GM23248 (cell line): ENCODE data around the gene BPGM. TPM values are rescaled to one million over a fixed set of nuclear protein-coding genes. Genes with fewer than 3 reads are reported as not detected.
A peak's percentile ranks its signal among the peaks of the same experiment; 100 is the strongest.

Experiments used
- DNase-seq: peaks from one replicate; pipeline ENCODE4 v3.0.0-alpha.2; 2015
- H2AFZ ChIP-seq: fragments of 200-600 bp; sonication (generic); 2 replicates; pipeline ENCODE4 v1.6.1; 2016; ENCODE audit warnings: antibody characterized with exemption
- H3F3A ChIP-seq: fragments of 200-600 bp; sonication (generic); 2 replicates; pipeline ENCODE4 v1.6.1; 2016; ENCODE audit warnings: mild to moderate bottlenecking, antibody characterized with exemption, mixed run types; ENCODE audit not compliant: insufficient read depth
- H3K27ac ChIP-seq: fragments of 200-600 bp; sonication (generic); 2 replicates; pipeline ENCODE4 v1.5.1; 2016; ENCODE audit warnings: mild to moderate bottlenecking
- H3K27me3 ChIP-seq: fragments of 200-600 bp; sonication (generic); replicated peaks from 2 replicates; pipeline ENCODE4 v1.6.1; 2016; ENCODE audit warnings: mild to moderate bottlenecking; ENCODE audit not compliant: insufficient read depth
- H3K36me3 ChIP-seq: fragments of 200-600 bp; sonication (generic); 2 replicates; pipeline ENCODE4 v1.6.1; 2016; ENCODE audit warnings: low read depth, mild to moderate bottlenecking
- H3K4me1 ChIP-seq: fragments of 200-600 bp; sonication (generic); 2 replicates; pipeline ENCODE4 v1.6.1; 2016; ENCODE audit warnings: mild to moderate bottlenecking; ENCODE audit not compliant: insufficient read depth
- H3K4me2 ChIP-seq: fragments of 200-600 bp; sonication (generic); one replicate; pipeline ENCODE4 v1.6.1; 2016; ENCODE audit warnings: mild to moderate bottlenecking; ENCODE audit not compliant: unreplicated experiment
- H3K4me3 ChIP-seq: fragments of 200-600 bp; sonication (generic); 2 replicates; pipeline ENCODE4 v1.5.1; 2016; ENCODE audit warnings: mild to moderate bottlenecking
- H3K79me2 ChIP-seq: fragments of 200-600 bp; sonication (generic); 2 replicates; pipeline ENCODE4 v1.6.1; 2016; ENCODE audit warnings: mild to moderate bottlenecking; ENCODE audit not compliant: insufficient read depth
- H3K9ac ChIP-seq: fragments of 200-600 bp; sonication (generic); 2 replicates; pipeline ENCODE4 v1.6.1; 2016; ENCODE audit warnings: mild to moderate bottlenecking
- H3K9me2 ChIP-seq: fragments of 200-600 bp; sonication (generic); 2 replicates; pipeline ENCODE4 v1.6.1; 2016; ENCODE audit warnings: mixed run types, mild to moderate bottlenecking, moderate library complexity; ENCODE audit not compliant: insufficient read depth
- H3K9me3 ChIP-seq: fragments of 200-600 bp; sonication (generic); one replicate; pipeline ENCODE4 v1.6.1; 2017; ENCODE audit warnings: low read depth
- H4K20me1 ChIP-seq: fragments of 200-600 bp; sonication (generic); 2 replicates; pipeline ENCODE4 v1.6.0; 2016; ENCODE audit not compliant: insufficient read depth
- EZH2 ChIP-seq: fragments of 200-600 bp; sonication (generic); IDR thresholded peaks from 2 replicates; pipeline ENCODE4 v1.6.1; 2018; ENCODE audit warnings: antibody characterized with exemption, mild to moderate bottlenecking; ENCODE audit not compliant: insufficient read depth, poor library complexity, severe bottlenecking
- EZH2phosphoT487 ChIP-seq: fragments of 200-600 bp; sonication (generic); IDR thresholded peaks from 2 replicates; pipeline ENCODE4 v1.6.1; 2018; ENCODE audit warnings: antibody characterized with exemption, moderate library complexity, mild to moderate bottlenecking, low read depth; ENCODE audit not compliant: insufficient read depth
- WGBS, 2 experiments: methylation state at CpG; one replicate each; pipeline ENCODE4 v1.1.6; 2015 to 2017; ENCODE audit warnings: low lambda C conversion rate in 2 of 2, low coverage in 1 of 2; ENCODE audit errors: missing lambda C conversion rate in 2 of 2; 5-methylcytosine and 5-hydroxymethylcytosine counted together
- in situ Hi-C: fragments of 300-500 bp; cut with MboI; formaldehyde crosslinking; loops from 2 replicates; pipeline ENCODE4 v1.15.0; 2020
- polyA plus RNA-seq: library from polyadenylated mRNA; unstranded; fragments of >200 nt; fragmentation: Nextera tagmentation; extraction: Ambion mirVana; gene quantifications from 2 replicates; pipeline ENCODE4 v1.2.1, GENCODE V29; 2016
- total RNA-seq: library from RNA; depleted of rRNA; stranded (reverse); fragments of >200 nt; shearing (Covaris generic); gene quantifications from 2 replicates; pipeline ENCODE4 v1.2.3, GENCODE V29; 2014

The BPGM gene
- total and polyA plus RNA-seq, 2 experiments from 2014 or later = 37.4 to 41.3 TPM

DNA sequence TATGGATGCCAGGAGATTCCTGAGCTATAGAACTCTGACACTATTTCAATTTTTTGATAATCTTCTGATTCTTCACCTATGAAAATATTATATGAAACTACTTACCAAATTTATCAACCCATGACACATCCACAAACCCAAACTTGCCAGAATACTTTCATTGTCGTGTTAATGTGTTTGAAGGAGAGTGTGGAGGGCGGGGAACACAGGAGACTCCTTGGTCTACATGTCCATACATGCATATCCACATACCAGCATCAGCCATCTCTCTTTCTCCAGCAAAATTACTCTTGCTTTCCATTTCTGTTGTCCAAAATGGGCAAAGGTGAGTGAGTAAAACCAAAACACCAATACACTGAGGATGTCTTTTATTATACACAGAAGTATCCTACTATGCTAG, 23.5 kb upstream of the BPGM start:
- H3K9ac ChIP-seq = no peak overlapping the region
- H3K79me2 ChIP-seq = no peaks in the 10 kb centered on the region
- H3F3A ChIP-seq = peaks cover 42% of the 10 kb centered on the region
- in situ Hi-C loops = no loop called here
- H3K4me1 ChIP-seq = peaks cover 39% of the 10 kb centered on the region
- H3K36me3 ChIP-seq = no peaks in the 10 kb centered on the region
- H3K9me2 ChIP-seq = peaks cover 12% of the 10 kb centered on the region
- H3K27ac ChIP-seq = no peak overlapping the region
- H3K27me3 ChIP-seq = no peaks in the 10 kb centered on the region
- H3K4me3 ChIP-seq = no peak overlapping the region
- no peak for DNase-seq
- H3K4me2 ChIP-seq = no peak overlapping the region
- H3K9me3 ChIP-seq = no peaks in the 10 kb centered on the region
- TF ChIP-seq EZH2 (no peak), EZH2phosphoT487 (no peak)
- H4K20me1 ChIP-seq = no peaks in the 10 kb centered on the region
- no peak overlapping the region for H2AFZ ChIP-seq
- 59 to 71% methylated on average over 2 of the region's 2 CpGs for WGBS, 2 experiments

- WGBS, 2 experiments = 3% methylated on average over 3 of the region's 3 CpGs
- Histone ChIP-seq H3K36me3 (no peaks in the 10 kb centered on the region), H3K27me3 (no peaks in the 10 kb centered on the region), H2AFZ (no peak overlapping the region), H4K20me1 (no peaks in the 10 kb centered on the region), H3K4me2 (peak overlapping the region; percentile 38), H3K79me2 (no peaks in the 10 kb centered on the region), H3K9me2 (peaks cover 12% of the 10 kb centered on the region), H3K9ac (peak overlapping the region; percentile 47), H3K27ac (peak overlapping the region; percentile 75), H3K4me3 (no peak overlapping the region), H3F3A (peaks cover 20% of the 10 kb centered on the region), H3K9me3 (no peaks in the 10 kb centered on the region), H3K4me1 (peaks cover 18% of the 10 kb centered on the region)
- in situ Hi-C loops = no loop called here
- 0 out of 2 replicates have a peak, but pooled peaks have one; percentile 37 for TF ChIP-seq EZH2phosphoT487
- TF ChIP-seq EZH2 = no peak
- DNase-seq = peak; percentile 92
Measured at GRCh38 chr7:134625550-134625949, 21.1 kb upstream of the BPGM start.

GRCh38 chr7:134627109-134627774, 19.4 kb upstream of the BPGM start:
- Histone ChIP-seq H3K9me3 (no peaks in the 10 kb centered on the region), H3K27me3 (no peaks in the 10 kb centered on the region), H2AFZ (no peak overlapping the region), H3F3A (peaks cover 17% of the 10 kb centered on the region; the same call in 1 of the 2 replicates), H3K27ac (no peak overlapping the region), H3K4me1 (peaks cover 13% of the 10 kb centered on the region), H3K9ac (no peak overlapping the region), H3K9me2 (peaks cover 12% of the 10 kb centered on the region), H3K36me3 (no peaks in the 10 kb centered on the region), H3K4me3 (no peak overlapping the region), H4K20me1 (no peaks in the 10 kb centered on the region), H3K79me2 (no peaks in the 10 kb centered on the region), H3K4me2 (no peak overlapping the region)
- in situ Hi-C loops = no loop called here
- 91 to 92% methylated on average over 2 of the region's 2 CpGs for WGBS, 2 experiments
- TF ChIP-seq EZH2phosphoT487 = no peak
- TF ChIP-seq EZH2 = no peak
- no peak for DNase-seq

GRCh38 chr7:134627775-134628153, 18.9 kb upstream of the BPGM start:
- DNase-seq = no peak
- no peaks in the 10 kb centered on the region for H3K27me3 ChIP-seq
- peaks cover 17% of the 10 kb centered on the region; the same call in 1 of the 2 replicates for H3F3A ChIP-seq
- no peaks in the 10 kb centered on the region for H3K79me2 ChIP-seq
- peaks cover 13% of the 10 kb centered on the region for H3K4me1 ChIP-seq
- in situ Hi-C loops = no loop called here
- no peak overlapping the region for H3K4me3 ChIP-seq
- H3K9ac ChIP-seq = no peak overlapping the region
- TF ChIP-seq EZH2phosphoT487 (no peak), EZH2 (no peak)
- no peak overlapping the region for H3K4me2 ChIP-seq
- H2AFZ ChIP-seq = no peak overlapping the region
- WGBS, 2 experiments = 48 to 50% methylated on average over 1 of the region's 1 CpG
- H3K27ac ChIP-seq = no peak overlapping the region
- peaks cover 12% of the 10 kb centered on the region for H3K9me2 ChIP-seq
- no peaks in the 10 kb centered on the region for H4K20me1 ChIP-seq
- no peaks in the 10 kb centered on the region for H3K9me3 ChIP-seq
- H3K36me3 ChIP-seq = no peaks in the 10 kb centered on the region
